Colonic mucosa (tissue), 4 donors: Measurements from ENCODE around the gene FAM234B. TPM values are rescaled to one million over a fixed set of nuclear protein-coding genes. Genes with fewer than 3 reads are reported as not detected.

Source experiments
- DNase-seq: peaks from one replicate; pipeline ENCODE4 v3.0.0-alpha.2; 2020
- H3K27ac ChIP-seq: fragments of 200-600 bp; one replicate; pipeline ENCODE4 v1.8.0; 2021
- H3K27me3 ChIP-seq: fragments of 200-600 bp; one replicate; pipeline ENCODE4 v1.8.0; 2021
- H3K36me3 ChIP-seq: fragments of 200-600 bp; one replicate; pipeline ENCODE4 v1.8.0; 2021
- H3K4me1 ChIP-seq: fragments of 200-600 bp; one replicate; pipeline ENCODE4 v1.8.0; 2021; ENCODE audit warnings: mild to moderate bottlenecking
- H3K4me3 ChIP-seq: fragments of 200-600 bp; one replicate; pipeline ENCODE4 v1.8.0; 2021
- H3K9ac ChIP-seq, 2 donors: one replicate each; pipeline ENCODE4 v1.7.0; 2013; ENCODE audit warnings: control low read depth in 2 of 2, low read depth in 2 of 2, low read length in 2 of 2
- H3K9me3 ChIP-seq: fragments of 200-600 bp; one replicate; pipeline ENCODE4 v1.8.0; 2021
- intact Hi-C: fragments of 100-400 bp; cut with DNase I; formaldehyde crosslinking; loops from one replicate; pipeline ENCODE4 v1.14.1; 2022
- total RNA-seq, 2 donors: library from RNA; stranded (reverse); fragmentation: NEBNext Ultra II Directional in 1 of 2; extraction: Animal tissue kit (Norgen Biotek cat#: 25700) in 1 of 2; gene quantifications; one replicate each; pipeline ENCODE4 v1.2.1, GENCODE V29; 2021
- TF ChIP-seq, protein P1 (sequence below): fragments of 200-600 bp; IDR thresholded peaks from one replicate; pipeline ENCODE4 v1.8.0; 2022; ENCODE audit warnings: antibody characterized with exemption, mild to moderate bottlenecking
- donor health status: healthy.
- donor health status: DM: no; HTN: no; CAD: no.
- donor health status: DM: no; HTN: no; CAD: no.

Gene FAM234B
- total RNA-seq, 2 donors from 2014 or later = 1.5 to 2.0 TPM

DNA sequence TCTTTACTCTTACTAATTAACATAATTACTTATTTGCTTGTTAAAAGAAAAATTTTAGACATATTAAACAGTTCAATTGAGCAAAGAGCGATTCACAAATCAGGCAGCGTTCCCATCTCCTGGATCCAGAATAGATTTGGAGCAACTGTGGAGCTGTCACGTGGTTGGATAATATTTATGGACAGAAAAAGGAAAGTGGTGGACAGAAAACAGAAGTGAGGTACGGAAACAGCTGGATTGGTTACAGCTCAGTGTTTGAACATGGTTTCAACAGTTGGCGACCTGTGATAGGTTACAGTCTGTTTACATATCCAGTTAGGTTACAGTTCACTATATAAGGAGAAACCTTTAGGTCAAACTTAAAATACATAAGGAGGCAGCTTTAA, 19.7 kb upstream of the FAM234B start:
- no peaks in the 10 kb centered on the region for H3K4me1 ChIP-seq
- no peaks in the 10 kb centered on the region for H3K27me3 ChIP-seq
- intact Hi-C loops = no loop called here
- no peaks in the 10 kb centered on the region for H3K9me3 ChIP-seq
- no peak overlapping the region for H3K9ac ChIP-seq
- no peak for DNase-seq
- no peak overlapping the region for H3K27ac ChIP-seq
- H3K36me3 ChIP-seq = no peaks in the 10 kb centered on the region
- TF ChIP-seq, protein P1, sequence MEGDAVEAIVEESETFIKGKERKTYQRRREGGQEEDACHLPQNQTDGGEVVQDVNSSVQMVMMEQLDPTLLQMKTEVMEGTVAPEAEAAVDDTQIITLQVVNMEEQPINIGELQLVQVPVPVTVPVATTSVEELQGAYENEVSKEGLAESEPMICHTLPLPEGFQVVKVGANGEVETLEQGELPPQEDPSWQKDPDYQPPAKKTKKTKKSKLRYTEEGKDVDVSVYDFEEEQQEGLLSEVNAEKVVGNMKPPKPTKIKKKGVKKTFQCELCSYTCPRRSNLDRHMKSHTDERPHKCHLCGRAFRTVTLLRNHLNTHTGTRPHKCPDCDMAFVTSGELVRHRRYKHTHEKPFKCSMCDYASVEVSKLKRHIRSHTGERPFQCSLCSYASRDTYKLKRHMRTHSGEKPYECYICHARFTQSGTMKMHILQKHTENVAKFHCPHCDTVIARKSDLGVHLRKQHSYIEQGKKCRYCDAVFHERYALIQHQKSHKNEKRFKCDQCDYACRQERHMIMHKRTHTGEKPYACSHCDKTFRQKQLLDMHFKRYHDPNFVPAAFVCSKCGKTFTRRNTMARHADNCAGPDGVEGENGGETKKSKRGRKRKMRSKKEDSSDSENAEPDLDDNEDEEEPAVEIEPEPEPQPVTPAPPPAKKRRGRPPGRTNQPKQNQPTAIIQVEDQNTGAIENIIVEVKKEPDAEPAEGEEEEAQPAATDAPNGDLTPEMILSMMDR = no peak
- H3K4me3 ChIP-seq = no peak overlapping the region

GRCh38 chr12:13026286-13026685, 17.9 kb upstream of the FAM234B start:
- no peaks in the 10 kb centered on the region for H3K27me3 ChIP-seq
- intact Hi-C loops = no loop called here
- no peak overlapping the region for H3K4me3 ChIP-seq
- TF ChIP-seq, protein P1 = no peak
- no peak for DNase-seq
- no peaks in the 10 kb centered on the region for H3K9me3 ChIP-seq
- no peak overlapping the region for H3K9ac ChIP-seq
- H3K4me1 ChIP-seq = no peaks in the 10 kb centered on the region
- no peak overlapping the region for H3K27ac ChIP-seq
- no peaks in the 10 kb centered on the region for H3K36me3 ChIP-seq

DNA sequence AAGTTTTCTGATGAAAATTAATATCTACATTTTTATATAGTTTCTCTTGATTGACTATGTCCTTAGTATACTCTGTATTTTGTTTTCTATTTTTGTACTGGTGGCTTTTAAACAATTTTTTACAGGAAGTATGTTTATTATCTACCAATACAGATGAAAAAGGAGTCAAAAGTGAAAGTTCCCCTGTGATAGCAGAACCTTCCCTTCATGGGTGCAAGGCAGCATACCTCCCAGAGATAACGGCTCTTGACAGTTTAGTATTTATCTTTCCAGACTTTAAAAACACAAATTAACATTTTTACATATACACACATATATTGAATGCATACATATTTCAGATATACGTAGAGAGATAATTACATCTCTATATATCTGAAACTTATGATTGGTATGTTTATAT, 17.1 kb upstream of the FAM234B start:
- Histone ChIP-seq H3K9ac (no peak overlapping the region), H3K4me3 (no peak overlapping the region), H3K4me1 (no peaks in the 10 kb centered on the region), H3K27me3 (no peaks in the 10 kb centered on the region), H3K36me3 (no peaks in the 10 kb centered on the region), H3K9me3 (no peaks in the 10 kb centered on the region), H3K27ac (no peak overlapping the region)
- intact Hi-C loops = no loop called here
- TF ChIP-seq, protein P1 = no peak
- DNase-seq = no peak

- H3K4me3 ChIP-seq = no peak overlapping the region
- intact Hi-C loops = no loop called here
- no peak overlapping the region for H3K27ac ChIP-seq
Observed at GRCh38 chr12:13027508-13027907, 16.7 kb upstream of the FAM234B start.

GRCh38 chr12:13028825-13029570, 15.2 kb upstream of the FAM234B start:
- Histone ChIP-seq H3K9ac (no peak overlapping the region), H3K4me1 (no peaks in the 10 kb centered on the region), H3K9me3 (no peaks in the 10 kb centered on the region), H3K36me3 (no peaks in the 10 kb centered on the region), H3K27ac (no peak overlapping the region), H3K4me3 (no peak overlapping the region), H3K27me3 (no peaks in the 10 kb centered on the region)
- DNase-seq = no peak
- intact Hi-C loops = no loop called here
- TF ChIP-seq, protein P1 = no peak

More at GRCh38 chr12:13027508-13027907, 16.7 kb upstream of the FAM234B start:
- H3K36me3 ChIP-seq = no peaks in the 10 kb centered on the region
- H3K9ac ChIP-seq = no peak overlapping the region
- DNase-seq = no peak
- no peaks in the 10 kb centered on the region for H3K27me3 ChIP-seq
- no peaks in the 10 kb centered on the region for H3K9me3 ChIP-seq
- H3K4me1 ChIP-seq = no peaks in the 10 kb centered on the region
- TF ChIP-seq, protein P1 = no peak
